ENCODE results near the gene ECHS1.

ECHS1 gene

DNA sequence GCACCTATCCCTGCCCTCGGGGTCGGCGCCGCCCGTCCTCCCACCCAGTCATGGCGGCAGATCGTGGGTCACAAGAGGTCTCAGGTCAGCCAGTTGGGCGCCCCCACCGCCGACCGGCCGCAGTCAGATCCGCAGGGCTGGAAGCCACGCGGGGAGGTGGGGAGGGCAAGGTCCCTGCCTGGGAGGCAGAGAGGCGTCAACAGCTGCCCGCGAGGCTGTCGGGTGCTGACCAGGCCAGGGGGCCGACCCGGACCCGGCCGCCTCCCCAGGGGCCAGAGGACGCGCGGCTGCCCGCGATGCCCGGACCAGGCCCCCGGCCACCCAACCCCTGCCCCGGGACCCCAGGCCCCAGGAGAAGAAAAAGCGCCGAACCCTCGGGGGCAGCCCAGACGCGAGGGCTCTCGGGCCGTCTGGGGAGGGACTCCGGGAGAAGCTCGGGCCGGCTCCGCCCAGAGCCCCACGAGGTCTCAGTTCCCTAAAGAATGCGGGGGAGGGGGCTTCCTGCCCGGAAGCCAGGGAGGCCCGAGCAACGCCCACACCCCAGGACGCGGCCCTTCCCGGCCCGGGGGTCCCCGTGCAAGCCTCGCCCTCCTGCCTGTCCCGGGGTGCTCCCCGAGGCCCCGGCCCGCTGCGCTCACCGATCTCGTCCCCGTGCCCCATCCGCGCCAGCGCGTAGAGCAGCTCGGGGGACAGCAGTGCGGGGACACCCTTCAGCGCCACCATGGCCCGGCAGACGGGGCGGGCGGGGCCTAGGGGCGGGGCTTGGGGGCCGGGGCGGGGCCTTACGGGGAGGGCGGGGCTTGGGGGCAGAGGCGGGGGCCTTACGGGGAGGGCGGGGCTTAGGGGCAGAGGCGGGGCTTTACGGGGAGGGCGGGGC lies 15.6 kb downstream of the ECHS1 start, which contains the start of gene FUOM:
TSS of gene FUOM (minus strand) at position 735 of the 877 bp plus-strand sequence. CDS start at position 723, 12 bp downstream.
- DNase-seq, result peak; percentile 87

DNA sequence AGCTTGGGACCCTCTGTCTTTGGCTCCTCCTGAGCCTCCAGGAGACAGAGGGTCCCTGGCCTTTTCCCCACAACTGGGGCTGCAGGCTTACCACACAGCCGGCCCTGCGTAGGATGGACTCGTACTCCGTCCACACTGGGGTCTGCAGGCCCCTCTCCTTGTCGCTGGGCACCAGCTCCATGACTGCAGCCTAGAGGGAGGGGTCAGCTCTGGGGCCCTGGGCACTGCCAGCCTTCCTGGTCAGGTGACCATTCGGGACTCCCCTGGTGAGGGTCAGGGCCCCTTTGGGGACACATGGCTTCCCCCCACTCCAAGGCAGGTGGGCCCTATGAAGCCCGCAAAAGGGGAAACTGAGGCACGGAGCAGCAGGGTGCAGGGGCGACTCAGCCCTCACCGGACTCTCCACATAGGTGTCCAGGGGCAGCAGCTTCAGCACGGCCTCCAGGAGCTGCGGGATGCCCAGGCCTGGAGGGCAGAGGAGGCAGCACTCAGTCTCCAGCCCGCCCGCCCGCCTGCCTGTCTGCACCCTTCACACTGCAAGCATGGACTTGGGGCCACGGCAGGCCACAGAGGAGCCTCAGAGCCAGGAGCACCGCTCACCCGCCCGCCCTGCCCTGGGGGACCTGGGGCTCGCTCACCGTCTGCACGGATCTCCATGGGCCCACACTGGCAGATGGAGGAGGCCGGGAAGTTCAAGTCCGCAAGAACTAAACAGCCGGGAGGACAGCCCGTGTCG lies 16.4 kb downstream of the ECHS1 start:
- DNase-seq, result no peak

DNA sequence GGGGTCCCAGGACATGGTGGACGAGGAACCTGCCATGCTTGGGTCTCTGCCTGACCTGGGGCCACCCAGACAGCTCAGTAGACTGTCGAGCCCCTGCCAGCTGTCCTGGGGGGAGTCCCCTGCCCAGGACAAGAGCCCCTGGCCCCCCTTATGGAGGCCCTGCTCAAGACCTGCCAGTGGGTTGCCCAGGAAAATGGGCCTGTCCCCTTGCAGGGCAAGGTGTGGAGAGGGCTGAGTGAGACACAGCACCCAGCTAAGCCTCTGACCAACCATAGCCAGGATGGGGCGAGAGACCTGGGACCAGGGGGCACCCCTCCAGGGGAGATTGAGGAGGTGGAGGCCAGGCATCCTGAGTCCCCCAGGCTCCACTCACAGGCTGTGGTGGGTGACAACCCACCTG lies 17.2 kb downstream of the ECHS1 start:
- DNase-seq, result no peak

DNA sequence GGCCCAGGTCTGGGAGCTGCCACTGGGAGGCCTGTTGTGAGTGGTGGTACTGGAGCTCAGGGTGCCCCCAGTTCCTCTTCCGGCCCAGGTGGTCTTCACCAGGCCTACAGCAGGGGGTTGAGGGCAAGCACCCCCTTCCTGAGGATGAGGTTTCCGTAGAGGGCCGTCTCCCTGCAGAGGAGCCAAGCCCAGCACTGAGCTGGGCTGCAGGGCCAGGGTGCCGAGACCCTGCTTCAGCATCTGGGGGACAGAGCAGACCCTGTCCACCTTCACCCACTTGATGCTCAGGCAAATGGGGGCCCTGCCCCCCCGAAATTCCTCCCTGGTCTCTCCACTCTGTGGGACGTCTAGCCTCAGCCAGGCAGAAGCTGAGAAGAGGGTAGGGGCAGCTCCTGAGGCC lies 17.9 kb downstream of the ECHS1 start:
- DNase-seq, result no peak

DNA sequence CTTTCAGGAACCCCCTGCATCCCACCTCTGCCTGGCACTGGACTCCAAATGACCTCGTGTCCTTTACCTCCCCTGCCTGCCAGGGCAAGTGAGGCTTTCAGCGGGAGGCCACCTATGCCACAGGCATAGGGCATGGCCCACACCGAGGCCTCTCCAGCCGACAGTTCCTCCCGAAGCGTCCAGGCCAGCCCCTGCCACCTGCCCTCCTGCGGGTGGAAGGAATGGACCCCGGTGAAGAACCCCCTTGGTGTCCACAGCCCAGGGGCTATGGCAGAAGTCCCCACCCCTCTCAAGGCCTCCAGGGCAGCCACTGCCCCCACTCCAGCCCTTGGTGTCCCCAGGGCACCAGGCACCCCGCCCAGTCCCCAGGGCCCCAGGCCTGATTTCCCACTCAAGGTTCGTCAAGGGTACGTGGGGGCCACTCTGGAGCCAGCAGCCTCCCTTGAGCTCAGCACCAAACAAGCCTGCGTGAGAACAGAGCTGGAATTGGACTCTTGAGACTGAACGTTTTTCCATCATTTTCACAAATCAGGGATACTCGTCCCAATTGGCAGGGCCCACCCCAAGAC lies 18.4 kb downstream of the ECHS1 start:
- DNase-seq, result no peak

DNA sequence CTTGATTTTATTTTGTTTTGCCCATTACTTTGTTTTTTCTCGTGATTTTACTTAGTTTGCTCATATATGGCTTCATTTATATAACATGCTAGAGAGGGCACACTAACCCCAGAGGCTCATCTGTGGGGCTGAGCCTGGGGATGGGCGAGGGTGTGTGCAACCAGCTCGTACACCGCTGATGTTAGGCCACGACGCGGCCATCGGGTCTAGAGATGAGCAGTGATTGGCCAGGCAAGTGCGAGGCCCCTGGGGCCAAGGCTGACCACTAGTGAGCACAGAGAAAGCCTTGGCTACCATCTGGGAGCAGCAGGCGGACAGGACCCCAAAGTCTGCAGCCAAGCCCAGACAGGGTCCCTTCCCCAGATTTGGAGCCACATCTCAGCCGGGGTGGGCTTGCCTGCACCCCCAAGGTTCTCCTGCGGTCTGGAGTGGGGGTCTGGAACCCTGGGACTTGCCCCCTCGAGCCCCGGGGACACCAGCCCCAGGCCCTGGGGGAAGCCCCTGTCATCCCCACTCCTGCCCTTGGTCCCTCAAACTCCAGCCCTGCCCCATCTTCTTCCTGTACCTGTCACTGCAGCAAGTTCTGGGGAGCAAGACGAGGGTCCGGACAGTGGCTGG lies 19.1 kb downstream of the ECHS1 start:
- DNase-seq, result no peak

DNA sequence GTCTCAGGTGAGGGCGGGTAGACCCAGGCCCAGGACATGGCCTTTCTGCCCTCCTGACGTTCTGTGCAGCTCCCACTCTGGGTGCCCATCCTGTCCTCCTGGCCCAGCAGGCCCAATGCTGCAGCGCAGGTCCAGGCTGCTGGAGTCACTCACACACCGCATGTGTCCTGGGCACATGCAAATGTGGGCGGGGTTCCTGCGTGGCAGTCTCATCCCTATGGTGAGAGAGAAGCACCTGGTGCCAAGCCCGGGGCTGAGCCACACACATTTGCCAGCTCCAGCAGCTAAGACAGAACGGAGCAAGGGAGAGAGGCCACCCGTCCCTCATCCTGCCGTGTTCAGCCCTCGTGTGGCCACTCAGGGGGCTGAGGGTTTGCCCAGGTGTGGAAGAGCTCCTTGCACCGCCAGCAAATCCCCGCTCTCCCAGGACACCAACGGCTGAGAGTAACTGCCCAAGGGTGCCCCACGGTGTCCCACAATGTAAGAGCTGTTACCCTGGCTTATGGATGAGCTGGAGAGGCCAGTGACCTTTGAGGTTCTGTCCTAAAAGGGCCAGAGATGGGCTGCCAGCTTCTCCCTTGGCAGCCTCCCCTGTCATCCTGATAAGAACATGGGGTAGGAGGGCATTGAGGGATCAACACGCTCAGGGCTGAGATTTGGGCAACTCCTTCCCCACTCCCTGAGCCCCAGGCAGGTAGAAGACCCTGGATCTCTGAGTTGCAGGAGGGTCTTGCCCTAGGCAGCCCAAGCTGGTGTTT lies 19.8 kb downstream of the ECHS1 start:
- DNase-seq, result no peak

DNA sequence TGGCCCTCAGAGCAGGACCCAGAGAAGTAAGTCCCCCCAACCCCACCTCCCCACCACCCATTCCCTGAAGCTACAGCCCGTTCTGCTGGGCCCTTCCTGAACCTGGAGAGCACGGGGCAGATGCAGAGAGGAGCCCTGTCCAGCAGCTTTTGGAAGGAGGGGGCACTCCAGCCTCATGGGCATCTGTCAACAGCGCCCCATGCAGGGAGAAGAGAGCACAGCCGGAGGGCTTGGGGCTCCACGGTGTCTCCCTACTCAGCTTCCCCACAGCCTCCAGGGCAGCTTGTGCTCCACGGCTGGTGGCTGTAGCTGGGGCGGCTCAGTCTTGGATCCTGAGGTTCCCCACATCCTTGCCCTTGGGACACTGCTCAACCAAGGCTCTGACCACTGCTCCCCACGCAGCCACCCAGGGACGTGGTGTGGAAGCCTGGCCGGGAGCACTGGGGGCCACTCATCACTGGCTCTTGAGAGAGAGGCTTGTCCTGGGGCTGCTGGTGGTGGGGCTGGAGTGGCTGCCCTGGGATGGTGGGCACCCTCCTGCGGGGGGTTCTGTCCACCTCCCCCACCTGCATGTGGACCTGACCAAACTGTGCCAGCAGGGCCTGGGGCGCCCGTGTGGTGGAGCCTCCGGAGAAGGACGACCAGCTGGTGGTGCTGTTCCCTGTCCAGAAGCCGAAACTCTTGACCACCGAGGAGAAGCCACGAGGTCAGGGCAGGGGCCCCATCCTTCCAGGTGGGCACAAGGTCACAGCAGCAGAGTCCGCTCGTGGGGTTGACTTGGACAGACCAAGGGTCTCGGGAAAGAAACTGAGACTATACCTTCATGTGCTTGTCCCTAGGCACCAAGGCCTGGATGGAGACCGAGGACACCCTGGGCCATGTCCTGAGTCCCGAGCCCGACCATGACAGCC lies 21.5 kb downstream of the ECHS1 start:
- no peak for DNase-seq

DNA sequence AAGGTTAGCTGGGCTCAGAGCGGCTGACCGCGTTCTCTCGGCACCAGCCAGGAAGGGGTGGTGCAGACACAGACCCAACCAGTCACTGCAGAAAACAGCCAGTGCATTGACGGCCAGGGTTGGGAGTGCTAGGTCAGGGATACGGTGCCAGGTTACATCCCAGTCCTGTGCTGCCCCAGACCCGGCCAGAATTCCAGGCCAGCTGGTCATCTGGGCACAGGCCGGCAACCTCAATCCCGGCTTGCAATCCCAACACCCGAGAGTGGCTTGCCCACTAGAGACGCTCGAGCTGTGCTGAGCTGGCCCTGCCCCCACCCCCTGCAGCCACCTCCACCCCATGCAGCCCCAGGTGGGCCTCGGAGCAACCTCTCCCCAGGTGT lies 22.2 kb downstream of the ECHS1 start:
- DNase-seq, result no peak

DNA sequence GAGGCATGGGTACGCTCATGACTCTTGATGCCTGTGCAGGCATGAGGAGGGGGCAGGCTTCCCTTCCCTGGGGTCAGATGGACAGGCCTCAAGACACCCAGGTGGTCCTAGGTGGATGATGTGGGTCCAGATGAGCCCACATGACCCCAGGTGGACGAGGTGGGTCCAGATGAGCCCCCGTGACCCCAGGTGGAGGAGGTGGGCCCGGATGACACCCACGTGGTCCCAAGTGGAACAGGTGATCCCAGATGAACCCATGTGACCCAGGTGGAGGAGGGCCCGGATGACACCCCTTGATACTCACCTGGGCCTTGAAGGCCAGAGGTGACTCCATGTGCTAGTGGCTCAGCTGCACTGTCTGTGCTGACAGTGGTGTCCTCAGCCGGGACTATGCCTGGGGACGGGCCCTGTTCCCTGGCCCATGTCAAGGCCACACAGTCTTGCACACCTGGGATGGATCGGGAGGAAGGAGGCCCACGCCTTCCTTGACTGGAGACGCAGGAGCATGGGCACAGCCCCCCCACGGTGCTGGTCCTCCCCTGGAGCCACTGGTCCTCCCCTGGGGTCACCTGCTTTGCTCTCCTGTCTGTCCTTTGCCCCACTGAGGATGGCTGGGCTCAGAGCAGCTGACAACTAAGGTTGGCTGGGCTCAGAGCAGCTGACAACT lies 22.7 kb downstream of the ECHS1 start:
- DNase-seq, result no peak

DNA sequence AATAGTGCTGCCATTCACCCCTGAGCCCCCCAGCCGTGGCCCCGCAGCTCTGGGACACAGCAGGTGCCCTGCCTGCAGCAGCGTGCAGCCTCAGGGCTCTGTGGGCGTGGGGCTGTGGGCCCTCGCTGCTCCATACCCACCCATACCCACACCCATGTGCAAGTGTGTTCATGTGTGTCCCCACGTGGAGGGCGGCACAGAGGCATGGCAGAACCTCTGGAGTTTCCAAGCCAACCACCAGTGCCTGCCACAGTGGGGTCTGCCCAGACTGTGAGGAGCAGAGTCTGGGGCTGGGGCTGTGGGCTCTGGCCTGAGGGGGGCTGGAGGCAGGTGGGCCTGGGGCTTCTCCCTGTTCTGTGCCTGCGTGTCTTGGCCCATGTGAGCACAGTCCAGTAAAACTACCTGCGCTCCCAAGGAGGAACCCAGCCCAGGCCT lies 23.6 kb downstream of the ECHS1 start:
- DNase-seq, result no peak

DNA sequence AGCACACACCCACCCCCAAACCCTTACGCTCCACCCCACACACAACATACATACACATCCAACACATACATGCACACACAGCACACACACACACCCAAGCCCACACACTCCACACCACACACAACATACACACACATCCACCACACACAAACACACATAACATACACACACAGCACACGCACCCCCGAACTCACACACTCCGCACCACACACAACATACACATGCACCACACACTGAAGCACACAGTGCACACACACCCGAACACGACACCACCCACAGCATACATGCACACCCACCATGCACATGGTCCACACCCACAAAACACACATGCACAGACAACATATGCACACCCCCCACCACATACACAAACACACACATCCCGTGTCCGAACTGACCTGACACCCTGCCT lies 24.0 kb downstream of the ECHS1 start:
- no peak for DNase-seq

DNA sequence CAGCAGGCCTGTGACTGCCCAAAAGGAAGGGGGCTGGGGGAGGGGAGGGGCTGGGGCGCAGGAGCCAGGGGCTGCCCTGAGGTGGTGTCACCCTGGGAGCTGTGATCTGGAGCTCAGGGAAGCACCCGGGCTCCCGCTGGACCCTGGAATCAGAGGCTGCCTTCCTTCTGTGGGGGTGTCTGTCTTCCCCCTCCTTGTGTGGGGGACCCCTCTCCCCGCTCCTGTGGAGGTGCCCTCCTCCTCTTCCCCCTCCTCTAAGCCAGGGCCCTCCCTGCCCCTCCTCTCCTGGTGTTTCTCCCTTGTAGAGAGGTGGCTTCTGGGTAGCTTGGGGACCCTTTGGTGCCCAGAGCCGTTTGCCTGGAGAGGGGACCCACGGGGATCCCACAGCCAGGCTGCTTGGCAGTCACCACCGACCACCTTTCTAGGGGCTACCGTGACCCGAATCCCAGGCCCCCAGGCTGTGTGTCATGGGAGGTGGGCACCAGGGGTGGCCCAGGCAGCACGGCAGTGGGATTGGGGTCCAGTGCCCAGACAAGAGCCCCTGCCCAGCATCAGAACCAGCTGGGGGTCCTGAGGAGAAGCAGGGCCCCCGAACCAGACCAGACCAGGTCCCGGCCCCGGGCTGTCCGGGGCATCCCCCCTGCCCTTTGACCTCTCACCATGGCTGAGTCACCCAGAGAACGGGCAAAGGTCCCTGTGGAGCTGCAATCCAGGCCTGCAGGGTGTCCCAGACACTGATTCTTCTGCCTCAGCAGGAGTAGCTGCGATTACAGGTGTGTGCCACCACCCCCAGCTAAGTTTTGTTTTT lies 25.2 kb downstream of the ECHS1 start:
- DNase-seq, result no peak

DNA sequence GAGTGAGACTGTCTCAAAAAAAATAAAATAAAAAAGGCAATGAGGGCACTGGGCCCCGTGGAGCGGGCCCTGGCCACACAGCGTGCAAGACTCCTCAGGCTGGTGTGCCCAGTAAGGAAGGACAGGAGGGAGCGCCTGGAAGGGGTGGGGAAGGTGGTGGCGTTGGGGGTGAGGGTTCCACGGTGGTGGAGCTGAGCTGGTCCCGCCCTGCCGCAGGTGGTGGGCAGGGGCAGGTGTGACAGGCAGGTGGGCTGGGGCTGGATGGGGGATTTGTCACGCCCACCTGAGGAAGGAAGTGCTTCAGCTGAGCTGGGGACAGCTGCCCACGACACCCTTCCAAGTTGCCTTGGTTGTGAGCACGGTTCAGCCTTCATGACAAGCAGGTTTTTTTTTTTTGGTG lies 26.7 kb downstream of the ECHS1 start:
- no peak for DNase-seq

DNA sequence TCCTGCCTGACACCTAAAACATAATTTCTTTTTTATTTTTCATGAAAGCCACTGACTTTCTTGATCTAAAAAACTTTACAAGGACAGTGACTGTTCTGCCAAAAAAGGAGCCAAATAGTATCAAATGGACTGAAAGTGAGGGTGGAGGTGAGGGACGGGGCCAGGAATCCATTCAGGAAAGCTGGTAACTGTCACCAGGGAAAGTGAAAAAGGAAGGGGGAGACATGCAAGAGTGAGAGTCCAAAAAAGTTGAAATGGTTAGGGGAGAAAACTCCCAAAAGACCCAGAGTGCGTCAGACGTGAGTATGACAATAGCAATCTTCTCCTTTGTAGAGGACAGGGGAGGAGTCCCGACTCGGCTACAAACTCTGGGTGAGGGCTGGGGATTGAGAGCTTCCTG lies 28.9 kb downstream of the ECHS1 start:
- DNase-seq, result no peak

DNA sequence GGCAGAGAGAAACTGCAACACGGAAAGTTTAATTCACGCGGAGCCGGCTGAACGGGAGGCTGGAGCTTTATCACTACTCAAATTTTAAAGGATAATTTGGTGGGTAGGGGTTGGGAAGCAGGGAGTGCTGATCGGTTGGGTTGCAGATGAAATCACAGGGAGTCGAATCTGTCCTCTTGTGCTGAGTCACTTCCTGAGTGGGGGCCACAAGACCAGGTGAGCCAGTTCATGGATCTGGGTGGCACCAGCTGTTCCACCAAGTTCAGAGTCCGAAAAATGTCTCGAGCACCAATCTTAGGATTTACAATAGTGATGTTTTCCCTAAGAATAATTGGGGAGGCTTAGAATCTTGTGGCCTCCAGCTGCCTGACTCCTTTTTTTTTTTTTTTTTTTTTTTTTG lies 29.6 kb downstream of the ECHS1 start:
- DNase-seq, result no peak

DNA sequence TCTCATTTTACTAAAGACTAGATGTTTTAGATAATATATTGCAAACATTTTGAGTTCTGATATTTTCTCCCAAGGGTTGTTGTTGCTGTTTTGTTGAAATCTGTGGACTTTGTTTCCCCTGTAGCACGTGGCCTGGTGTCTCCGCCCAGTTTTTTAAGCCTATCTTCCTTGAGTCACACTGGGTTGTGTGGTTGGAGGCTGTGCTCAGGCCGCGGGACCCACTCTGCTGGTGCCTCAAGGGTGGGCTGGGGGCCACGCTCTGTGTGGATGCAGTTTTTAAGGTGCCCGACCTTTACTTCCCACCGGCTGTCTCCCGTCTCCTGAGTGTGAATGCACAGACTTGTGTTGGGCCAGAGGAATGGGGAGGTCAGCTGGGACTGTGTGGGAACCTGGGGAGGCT lies 30.2 kb downstream of the ECHS1 start:
- DNase-seq, result no peak

DNA sequence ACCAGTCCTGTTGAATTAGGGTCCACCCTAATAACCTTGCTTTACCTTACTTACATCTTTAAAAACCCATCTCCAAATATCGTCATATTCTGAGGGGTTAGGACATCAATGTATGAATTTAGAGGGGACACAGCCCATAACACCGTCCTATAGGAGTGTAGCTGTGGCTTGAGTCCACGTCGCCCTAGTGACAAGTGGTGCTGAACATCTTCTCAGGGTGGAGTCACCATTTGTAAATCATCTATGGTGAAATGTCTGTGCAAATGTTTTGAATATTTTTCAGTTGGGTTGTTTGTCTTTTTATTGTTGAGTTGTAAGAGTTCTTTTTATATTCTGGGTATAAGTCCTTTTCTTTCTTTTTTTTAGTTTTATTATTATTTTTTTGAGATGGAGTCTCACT lies 31.2 kb downstream of the ECHS1 start:
- DNase-seq, result no peak

DNA sequence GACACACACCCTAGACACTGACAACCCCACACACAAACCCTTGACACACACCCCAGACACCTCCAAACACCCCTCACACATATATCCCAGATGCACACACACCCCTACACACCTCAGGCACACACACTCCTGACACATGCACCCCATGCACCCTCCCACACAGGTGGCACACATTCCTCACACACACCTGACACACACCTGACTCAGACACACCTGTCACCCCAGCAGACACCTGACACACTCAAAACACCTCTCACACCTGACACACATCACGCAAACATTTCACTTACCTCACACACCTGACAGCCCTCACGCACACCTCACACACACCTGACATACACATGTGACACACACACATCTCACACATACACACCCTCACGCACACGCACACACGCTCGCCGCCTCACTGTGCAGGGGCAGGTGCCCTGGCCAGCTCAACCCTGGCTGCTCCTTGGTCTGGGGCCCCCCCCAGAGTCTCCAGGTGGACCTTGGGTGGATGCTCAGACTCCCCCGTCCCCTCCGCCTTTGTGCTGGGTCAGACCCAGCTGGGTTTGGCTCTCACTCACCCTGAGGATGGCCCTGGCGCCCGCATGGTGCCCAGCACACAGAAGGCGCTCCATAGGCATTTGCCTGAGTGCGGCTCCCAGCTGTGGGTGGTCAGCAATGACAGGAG lies 33.3 kb downstream of the ECHS1 start:
- DNase-seq, result no peak

Measured in 8988T (cell line).